ENCODE data around the gene ATAD3C. TPM values are rescaled to one million over a fixed set of nuclear protein-coding genes. Genes with fewer than 3 reads are reported as not detected.
A peak's percentile ranks its signal among the peaks of the same experiment; 100 is the strongest.

The ATAD3C gene
- total RNA-seq, 8 experiments from 2014 or later: 0.38 to 2.1 (median 0.64) TPM

DNA sequence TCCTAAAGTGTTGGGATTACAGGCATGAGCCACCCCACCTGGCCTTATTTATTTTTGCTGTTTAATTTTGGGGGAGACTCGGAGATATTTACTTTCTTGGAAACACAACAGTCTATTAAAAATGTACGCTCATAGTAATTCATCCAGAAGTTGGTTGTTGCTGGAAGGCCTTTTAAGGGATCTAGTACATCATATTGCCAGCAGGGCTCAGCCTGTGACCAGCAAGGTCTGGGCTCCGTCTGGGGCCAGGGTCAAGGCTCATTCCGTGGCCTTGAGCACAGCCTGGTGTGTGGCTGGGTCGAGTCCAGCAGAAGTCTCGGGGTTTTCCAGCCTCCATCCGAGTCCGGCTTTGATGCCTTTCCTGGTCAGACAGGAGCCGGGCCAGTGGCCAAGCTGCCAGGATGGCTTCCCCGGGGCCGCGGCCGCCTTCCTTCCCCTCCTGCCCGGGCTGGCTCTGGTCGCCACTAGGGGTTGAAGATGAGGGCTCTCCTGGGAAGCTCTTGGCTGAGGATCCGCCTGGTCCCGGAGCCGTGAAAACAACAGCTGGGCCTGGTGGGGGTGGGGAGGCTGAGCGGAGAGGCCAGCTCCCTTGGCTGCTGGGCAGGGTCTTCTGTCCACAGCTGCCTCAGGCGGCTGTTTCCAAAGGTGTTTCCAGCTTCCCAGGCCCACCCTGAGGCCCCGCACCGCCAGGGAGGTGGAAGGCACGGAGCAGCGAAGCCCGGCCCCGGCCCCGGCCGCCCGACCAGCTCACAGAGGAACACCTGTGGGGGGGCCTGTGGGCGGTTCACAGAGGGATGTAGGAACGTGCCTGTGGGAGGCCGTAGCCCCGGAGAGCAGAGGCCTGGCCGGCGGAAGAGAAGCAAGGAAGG is 19.1 kb upstream of the ATAD3C start:
- WGBS, 10 experiments: 36 to 100% (median 47%) methylated on average over 1 to 16 of the region's 35 CpGs; no CpG with 5 or more reads in 4 of the 10 experiments
- Histone ChIP-seq H3K4me3 (no peak overlapping the region), H3K4me1 (replicated peaks in 1 of 2) (peaks cover 71 to 72% of the 10 kb centered on the region in 2 donors), H3K27ac (peak overlapping the region; percentile 69 to 72)
- in situ Hi-C loops (cut with MboI; ENCODE audit: low pct_unique_long_range_greater_than_20kb in 2 of 9, low sequenced_read_pairs in 9 of 9, unreplicated experiment in 9 of 9): no loop called here
- ATAC-seq (replicated peaks in 6 of 8): peak in 7 of 8 experiments; percentile 3 to 33 (median 7)

GRCh38 chr1:1430992-1431844 is 18.3 kb upstream of the ATAD3C start:
- in situ Hi-C loops (cut with MboI; ENCODE audit: low pct_unique_long_range_greater_than_20kb in 2 of 9, low sequenced_read_pairs in 9 of 9, unreplicated experiment in 9 of 9): no loop called here

DNA sequence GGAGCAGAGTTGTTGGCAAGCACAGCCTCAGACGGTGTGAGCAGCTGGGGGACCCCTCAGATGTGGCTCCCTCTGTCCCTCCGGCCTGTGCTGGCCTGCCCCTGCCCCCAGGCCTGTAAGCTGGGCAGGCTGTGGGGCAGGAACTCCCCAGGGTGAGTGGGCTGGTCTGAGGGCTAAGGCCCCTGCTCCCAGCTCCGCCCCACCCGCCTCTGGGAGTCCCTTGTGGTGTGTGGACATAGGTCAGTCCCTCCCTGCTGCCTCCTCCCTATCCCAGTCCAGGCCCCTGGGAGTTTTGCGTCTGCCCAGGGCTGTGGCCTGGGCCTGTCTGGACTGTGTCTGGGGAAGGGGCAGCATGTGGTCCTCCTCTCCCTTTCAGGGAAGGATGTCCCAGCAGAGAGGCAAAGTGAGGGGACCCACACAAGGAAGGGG is 17.6 kb upstream of the ATAD3C start:
- no CpG with 5 or more reads among the region's 5 CpGs for WGBS, 10 experiments
- in situ Hi-C loops (cut with MboI; ENCODE audit: low pct_unique_long_range_greater_than_20kb in 2 of 9, low sequenced_read_pairs in 9 of 9, unreplicated experiment in 9 of 9): no loop called here
- H3K4me1 ChIP-seq (replicated peaks in 1 of 2): peaks cover 64 to 71% of the 10 kb centered on the region in 2 donors
- peak; percentile 5 to 56 (median 24) for ATAC-seq (replicated peaks in 6 of 8)
- H3K27ac ChIP-seq: peak overlapping the region; percentile 30 to 72
- no peak overlapping the region for H3K4me3 ChIP-seq

More at GRCh38 chr1:1430992-1431844, 18.3 kb upstream of the ATAD3C start:
- H3K27ac ChIP-seq: peak overlapping the region; percentile 30 to 72
- peaks cover 66 to 71% of the 10 kb centered on the region in 2 donors for H3K4me1 ChIP-seq (replicated peaks in 1 of 2)
- WGBS, 10 experiments: 27 to 100% (median 70%) methylated on average over 2 to 5 of the region's 18 CpGs; no CpG with 5 or more reads in 7 of the 10 experiments
- H3K4me3 ChIP-seq: no peak overlapping the region
- peak in 4 of 8 experiments; percentile 1 to 6 (median 4) for ATAC-seq (replicated peaks in 6 of 8)

DNA sequence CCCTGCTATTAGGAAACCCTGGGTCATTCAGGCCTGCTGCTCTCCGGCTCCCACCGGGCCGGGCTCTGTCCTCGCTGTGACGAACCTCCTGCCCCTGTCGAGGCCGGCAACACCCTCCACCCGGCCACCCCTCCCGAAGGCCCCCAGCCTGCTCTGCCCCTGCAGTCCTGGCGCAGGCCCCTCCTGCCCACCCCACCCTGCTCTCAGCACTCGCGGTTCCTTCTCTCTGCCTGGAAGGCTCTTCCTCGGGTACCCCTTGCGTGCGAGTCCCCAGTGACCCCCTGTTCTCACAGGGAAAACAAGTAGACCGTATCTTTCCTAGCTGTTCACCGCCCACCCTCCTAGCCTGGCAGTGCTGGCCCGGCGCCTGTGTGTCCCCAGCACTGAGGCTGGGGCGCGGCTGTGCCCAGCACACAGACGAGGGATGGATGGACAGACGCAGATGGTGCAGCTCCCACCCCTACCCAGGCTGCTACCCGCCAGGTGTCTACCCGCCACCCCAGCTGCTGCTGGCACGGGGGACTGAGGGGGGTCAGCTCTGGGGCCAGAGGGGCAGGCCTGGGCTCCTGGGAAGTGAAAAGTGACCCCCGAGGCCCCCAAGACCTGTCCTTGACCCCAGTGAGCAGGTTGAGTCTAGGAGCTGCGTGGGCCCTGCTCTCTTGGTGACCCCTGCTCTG is 17.1 kb upstream of the ATAD3C start:
- peaks cover 67 to 77% of the 10 kb centered on the region in 2 donors for H3K4me1 ChIP-seq (replicated peaks in 1 of 2)
- no peak overlapping the region for H3K4me3 ChIP-seq
- no CpG with 5 or more reads among the region's 28 CpGs for WGBS, 10 experiments
- peak in 6 of 8 experiments; percentile 1 to 5 (median 2) for ATAC-seq (replicated peaks in 6 of 8)
- H3K27ac ChIP-seq: peak overlapping the region in 1 of 2 donors; percentile 72
- in situ Hi-C loops (cut with MboI; ENCODE audit: low pct_unique_long_range_greater_than_20kb in 2 of 9, low sequenced_read_pairs in 9 of 9, unreplicated experiment in 9 of 9): no loop called here

DNA sequence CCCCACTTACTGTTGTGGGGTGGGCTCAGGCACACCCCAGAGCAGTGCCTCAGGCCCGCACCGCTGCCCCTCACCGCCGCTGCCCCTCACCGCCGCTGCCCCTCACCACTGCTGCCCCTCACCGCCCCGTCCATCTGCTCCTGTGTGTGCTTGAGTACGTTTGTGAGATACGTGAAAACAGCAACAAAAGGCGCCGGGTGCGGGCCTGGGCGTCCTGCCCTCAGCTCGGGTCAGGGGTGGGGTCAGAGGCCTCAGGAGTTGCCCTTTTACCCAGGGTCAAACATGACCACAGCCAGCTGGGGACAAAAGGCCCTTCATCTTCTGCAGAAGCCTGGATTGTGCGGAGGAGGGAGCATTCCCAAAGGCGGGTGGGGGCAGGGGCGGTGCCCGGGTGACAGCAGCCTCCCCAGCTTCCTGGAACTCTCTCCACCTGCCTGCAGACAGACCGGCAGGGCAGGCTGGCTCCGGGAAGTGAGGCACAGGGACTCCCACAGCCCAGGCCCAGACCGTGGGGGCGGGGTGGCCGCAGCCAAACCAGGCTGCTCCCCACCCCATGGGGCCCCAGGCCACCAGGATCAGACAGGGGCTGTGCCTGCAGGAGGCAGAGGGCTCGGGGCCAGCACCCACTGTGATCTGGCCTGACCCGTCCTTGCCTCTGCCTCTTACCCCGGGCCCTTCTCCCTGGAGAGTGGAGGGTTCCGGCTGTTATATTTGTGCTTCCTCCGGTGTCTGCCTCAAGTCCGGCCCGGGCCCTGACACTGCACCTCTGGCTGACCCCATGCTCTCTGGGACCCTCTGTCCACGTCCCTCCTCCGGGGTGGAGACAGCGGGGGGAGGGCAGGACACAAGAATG is 16.3 kb upstream of the ATAD3C start:
- Histone ChIP-seq H3K27ac (peak overlapping the region; percentile 9 to 72), H3K4me1 (replicated peaks in 1 of 2) (peaks cover 75 to 84% of the 10 kb centered on the region in 2 donors), H3K4me3 (no peak overlapping the region)
- WGBS, 10 experiments: 0 to 16% (median 10%) methylated on average over 1 to 8 of the region's 34 CpGs; no CpG with 5 or more reads in 6 of the 10 experiments
- peak; percentile 13 to 49 (median 36) for ATAC-seq (replicated peaks in 6 of 8)
- in situ Hi-C loops (cut with MboI; ENCODE audit: low pct_unique_long_range_greater_than_20kb in 2 of 9, low sequenced_read_pairs in 9 of 9, unreplicated experiment in 9 of 9): no loop called here

DNA sequence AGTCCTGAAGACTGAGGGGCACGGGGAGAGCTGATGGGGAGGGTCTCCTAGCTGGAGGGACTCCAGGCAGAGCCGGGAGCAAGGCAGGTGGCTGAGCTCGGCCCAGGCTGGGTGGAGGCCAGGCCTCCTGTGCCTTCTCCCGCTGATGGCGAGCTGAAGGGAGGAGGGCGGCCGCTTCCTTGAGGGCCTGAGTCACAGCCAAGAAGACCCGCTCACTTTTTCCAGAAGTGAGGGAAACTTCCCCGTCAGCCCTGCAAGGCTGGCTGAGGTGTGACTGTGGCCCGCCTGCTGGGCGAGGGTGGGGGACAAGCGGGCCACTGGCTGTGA is 15.7 kb upstream of the ATAD3C start:
- ATAC-seq (replicated peaks in 6 of 8): peak in 3 of 8 experiments; percentile 2 to 7 (median 6)
- in situ Hi-C loops (cut with MboI; ENCODE audit: low pct_unique_long_range_greater_than_20kb in 2 of 9, low sequenced_read_pairs in 9 of 9, unreplicated experiment in 9 of 9): no loop called here
- Histone ChIP-seq H3K4me1 (replicated peaks in 1 of 2) (peaks cover 81 to 90% of the 10 kb centered on the region in 2 donors), H3K27ac (peak overlapping the region in 1 of 2 donors; percentile 72), H3K4me3 (no peak overlapping the region)
- WGBS, 10 experiments: 20 to 30% methylated on average over 1 to 2 of the region's 12 CpGs; no CpG with 5 or more reads in 8 of the 10 experiments

- H3K27ac ChIP-seq: peak overlapping the region in 1 of 2 donors; percentile 72
Measured at GRCh38 chr1:1434131-1434823, 15.2 kb upstream of the ATAD3C start.

DNA sequence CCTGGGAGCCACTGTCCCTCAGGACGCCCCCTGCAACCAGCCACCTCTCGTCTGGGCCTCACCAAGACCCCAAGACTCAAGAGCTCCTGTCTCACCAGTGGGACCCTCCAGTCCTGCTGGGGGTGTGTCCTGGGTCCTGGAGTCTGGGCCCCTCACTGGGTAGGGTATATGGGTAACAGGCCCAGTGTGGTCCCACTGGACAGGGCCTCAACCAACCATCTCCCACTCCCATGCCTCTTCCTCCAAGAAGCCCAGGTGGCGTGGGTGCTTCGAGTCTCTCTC is 14.7 kb upstream of the ATAD3C start:
- no peak overlapping the region for H3K4me3 ChIP-seq
- ATAC-seq (replicated peaks in 6 of 8): no peak
- peak overlapping the region in 1 of 2 donors; percentile 72 for H3K27ac ChIP-seq
- in situ Hi-C loops (cut with MboI; ENCODE audit: low pct_unique_long_range_greater_than_20kb in 2 of 9, low sequenced_read_pairs in 9 of 9, unreplicated experiment in 9 of 9): no loop called here
- WGBS, 10 experiments: 60 to 100% (median 83%) methylated on average over 1 of the region's 4 CpGs; no CpG with 5 or more reads in 7 of the 10 experiments
- H3K4me1 ChIP-seq (replicated peaks in 1 of 2): peaks cover 81 to 90% of the 10 kb centered on the region in 2 donors

More at GRCh38 chr1:1434131-1434823, 15.2 kb upstream of the ATAD3C start:
- no peak overlapping the region for H3K4me3 ChIP-seq
- ATAC-seq (replicated peaks in 6 of 8): no peak
- H3K4me1 ChIP-seq (replicated peaks in 1 of 2): peaks cover 81 to 90% of the 10 kb centered on the region in 2 donors
- WGBS, 10 experiments: 40 to 60% (median 52%) methylated on average over 2 to 5 of the region's 32 CpGs; no CpG with 5 or more reads in 6 of the 10 experiments
- in situ Hi-C loops (cut with MboI; ENCODE audit: low pct_unique_long_range_greater_than_20kb in 2 of 9, low sequenced_read_pairs in 9 of 9, unreplicated experiment in 9 of 9): no loop called here

- Histone ChIP-seq H3K27ac (peak within 1 kb of the TSS in 1 of 2 donors; percentile 72), H3K4me3 (peak within 1 kb of the TSS; percentile 25 to 42 (median 39)), H3K4me1 (replicated peaks in 1 of 2) (peaks cover 76 to 85% of the 10 kb centered on the region in 2 donors)
- 15 to 82% methylated on average over 3 to 11 of the region's 89 CpGs; no CpG with 5 or more reads in 8 of the 10 experiments for WGBS, 10 experiments
- peak; percentile 24 to 89 (median 64) for ATAC-seq (replicated peaks in 6 of 8)
- in situ Hi-C loops (cut with MboI; ENCODE audit: low pct_unique_long_range_greater_than_20kb in 2 of 9, low sequenced_read_pairs in 9 of 9, unreplicated experiment in 9 of 9): no loop called here
Measured at GRCh38 chr1:1435106-1435903, 14.2 kb upstream of the ATAD3C start, which contains the start of gene VWA1. VWA1 (plus strand) TSS chr1:1435690; CDS start chr1:1435749, 59 bp downstream.

- in situ Hi-C loops (cut with MboI; ENCODE audit: low pct_unique_long_range_greater_than_20kb in 2 of 9, low sequenced_read_pairs in 9 of 9, unreplicated experiment in 9 of 9): no loop called here
- Histone ChIP-seq H3K4me3 (peak overlapping the region; percentile 25 to 42 (median 39)), H3K4me1 (replicated peaks in 1 of 2) (peaks cover 73 to 84% of the 10 kb centered on the region in 2 donors), H3K27ac (peak overlapping the region in 1 of 2 donors; percentile 72)
- ATAC-seq (replicated peaks in 6 of 8): no peak
- 34 to 50% methylated on average over 1 to 4 of the region's 40 CpGs; no CpG with 5 or more reads in 8 of the 10 experiments for WGBS, 10 experiments
Measured at GRCh38 chr1:1435911-1436629, 13.4 kb upstream of the ATAD3C start.

All from motor neuron (in vitro differentiated cells).